Ishikawa (cell line): ENCODE data around the gene CNN3.

Source experiments
- CEBPB ChIP-seq: IDR thresholded peaks from 2 replicates; pipeline ENCODE4 v1.6.1; 2012
- CREB1 ChIP-seq: IDR thresholded peaks from 2 replicates; pipeline ENCODE4 v1.6.1; 2012; ENCODE audit warnings: low read depth
- EGR1 ChIP-seq: IDR thresholded peaks from 2 replicates; pipeline ENCODE4 v1.6.1; 2012
- EP300 ChIP-seq: IDR thresholded peaks from 2 replicates; pipeline ENCODE4 v1.6.1; 2012; ENCODE audit warnings: borderline replicate concordance
- FOXM1 ChIP-seq: IDR thresholded peaks from 2 replicates; pipeline ENCODE4 v1.6.1; 2012; ENCODE audit warnings: low read depth, borderline replicate concordance
- NFIC ChIP-seq: IDR thresholded peaks from 2 replicates; pipeline ENCODE4 v1.6.1; 2012
- RAD21 ChIP-seq: IDR thresholded peaks from 2 replicates; pipeline ENCODE4 v1.6.1; 2012; ENCODE audit warnings: low read depth
- TAF1 ChIP-seq: IDR thresholded peaks from 2 replicates; pipeline ENCODE4 v1.6.1; 2012; ENCODE audit warnings: low read depth, mild to moderate bottlenecking
- TCF12 ChIP-seq: IDR thresholded peaks from 2 replicates; pipeline ENCODE4 v1.6.1; 2012; ENCODE audit warnings: low read depth
- TEAD4 ChIP-seq: IDR thresholded peaks from 2 replicates; pipeline ENCODE4 v1.6.1; 2012
- YY1 ChIP-seq: IDR thresholded peaks from 2 replicates; pipeline ENCODE4 v1.6.1; 2012; ENCODE audit warnings: low read depth
- ZBTB7A ChIP-seq: IDR thresholded peaks from 2 replicates; pipeline ENCODE4 v1.6.1; 2012; ENCODE audit warnings: low read depth
- TF ChIP-seq, protein P1 (sequence below): IDR thresholded peaks from 2 replicates; pipeline ENCODE4 v1.6.1; 2012
- TF ChIP-seq, protein P2 (sequence below): IDR thresholded peaks from 2 replicates; pipeline ENCODE4 v1.6.1; 2012; ENCODE audit warnings: low read depth, mild to moderate bottlenecking
- TF ChIP-seq, protein P3 (sequence below): IDR thresholded peaks from 2 replicates; pipeline ENCODE4 v1.6.1; 2012

Gene CNN3

DNA sequence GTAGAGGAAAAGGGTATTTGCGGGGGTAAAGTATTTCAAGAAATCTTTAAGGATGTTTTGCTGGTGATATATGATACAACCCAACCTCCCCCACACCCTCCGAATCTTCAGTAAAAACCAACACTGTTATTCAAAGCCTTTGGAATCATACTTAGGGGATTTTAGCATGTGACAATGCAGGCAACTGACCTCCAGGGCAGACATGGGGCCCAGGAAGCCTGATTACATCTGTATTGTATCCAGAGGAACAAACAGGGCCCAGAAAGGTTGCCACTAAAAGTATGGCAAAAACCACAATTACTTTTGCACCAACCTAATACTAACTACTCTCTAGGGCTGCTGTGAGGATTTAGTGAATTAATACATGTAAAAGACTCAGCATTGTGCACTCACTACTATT, 43.9 kb upstream of the CNN3 start:
- TF ChIP-seq CREB1 (no peak), CEBPB (no peak), NFIC (no peak), ZBTB7A (no peak), RAD21 (no peak), FOXM1 (no peak), TEAD4 (no peak), TCF12 (no peak)
- TF ChIP-seq, protein P1, sequence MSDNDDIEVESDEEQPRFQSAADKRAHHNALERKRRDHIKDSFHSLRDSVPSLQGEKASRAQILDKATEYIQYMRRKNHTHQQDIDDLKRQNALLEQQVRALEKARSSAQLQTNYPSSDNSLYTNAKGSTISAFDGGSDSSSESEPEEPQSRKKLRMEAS: no peak

DNA sequence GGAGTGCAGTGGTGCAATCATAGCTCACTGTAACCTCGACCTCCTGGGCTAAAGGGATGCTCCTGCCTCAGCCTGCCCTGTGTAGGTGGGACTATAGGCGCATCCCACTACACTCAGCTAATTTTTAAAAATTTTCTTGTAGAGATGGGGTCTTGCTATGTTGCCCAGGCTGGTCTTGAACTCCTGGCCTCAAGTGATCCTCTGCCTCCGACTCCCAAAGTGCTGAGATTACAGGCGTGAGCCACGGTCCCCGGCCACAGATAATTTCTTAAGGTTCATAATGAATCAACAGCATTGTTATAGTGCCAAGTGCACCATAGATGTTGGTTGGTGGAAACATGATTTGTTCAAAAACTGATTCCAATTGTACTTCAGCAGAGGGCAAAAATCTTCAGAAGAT, 42.2 kb upstream of the CNN3 start:
- TF ChIP-seq TCF12 (no peak), NFIC (no peak), ZBTB7A (no peak), EP300 (no peak), RAD21 (no peak), CREB1 (no peak), TAF1 (no peak), YY1 (no peak), CEBPB (no peak), FOXM1 (no peak)
- TF ChIP-seq, protein P2, sequence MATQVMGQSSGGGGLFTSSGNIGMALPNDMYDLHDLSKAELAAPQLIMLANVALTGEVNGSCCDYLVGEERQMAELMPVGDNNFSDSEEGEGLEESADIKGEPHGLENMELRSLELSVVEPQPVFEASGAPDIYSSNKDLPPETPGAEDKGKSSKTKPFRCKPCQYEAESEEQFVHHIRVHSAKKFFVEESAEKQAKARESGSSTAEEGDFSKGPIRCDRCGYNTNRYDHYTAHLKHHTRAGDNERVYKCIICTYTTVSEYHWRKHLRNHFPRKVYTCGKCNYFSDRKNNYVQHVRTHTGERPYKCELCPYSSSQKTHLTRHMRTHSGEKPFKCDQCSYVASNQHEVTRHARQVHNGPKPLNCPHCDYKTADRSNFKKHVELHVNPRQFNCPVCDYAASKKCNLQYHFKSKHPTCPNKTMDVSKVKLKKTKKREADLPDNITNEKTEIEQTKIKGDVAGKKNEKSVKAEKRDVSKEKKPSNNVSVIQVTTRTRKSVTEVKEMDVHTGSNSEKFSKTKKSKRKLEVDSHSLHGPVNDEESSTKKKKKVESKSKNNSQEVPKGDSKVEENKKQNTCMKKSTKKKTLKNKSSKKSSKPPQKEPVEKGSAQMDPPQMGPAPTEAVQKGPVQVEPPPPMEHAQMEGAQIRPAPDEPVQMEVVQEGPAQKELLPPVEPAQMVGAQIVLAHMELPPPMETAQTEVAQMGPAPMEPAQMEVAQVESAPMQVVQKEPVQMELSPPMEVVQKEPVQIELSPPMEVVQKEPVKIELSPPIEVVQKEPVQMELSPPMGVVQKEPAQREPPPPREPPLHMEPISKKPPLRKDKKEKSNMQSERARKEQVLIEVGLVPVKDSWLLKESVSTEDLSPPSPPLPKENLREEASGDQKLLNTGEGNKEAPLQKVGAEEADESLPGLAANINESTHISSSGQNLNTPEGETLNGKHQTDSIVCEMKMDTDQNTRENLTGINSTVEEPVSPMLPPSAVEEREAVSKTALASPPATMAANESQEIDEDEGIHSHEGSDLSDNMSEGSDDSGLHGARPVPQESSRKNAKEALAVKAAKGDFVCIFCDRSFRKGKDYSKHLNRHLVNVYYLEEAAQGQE: no peak
- TF ChIP-seq, protein P1: no peak

DNA sequence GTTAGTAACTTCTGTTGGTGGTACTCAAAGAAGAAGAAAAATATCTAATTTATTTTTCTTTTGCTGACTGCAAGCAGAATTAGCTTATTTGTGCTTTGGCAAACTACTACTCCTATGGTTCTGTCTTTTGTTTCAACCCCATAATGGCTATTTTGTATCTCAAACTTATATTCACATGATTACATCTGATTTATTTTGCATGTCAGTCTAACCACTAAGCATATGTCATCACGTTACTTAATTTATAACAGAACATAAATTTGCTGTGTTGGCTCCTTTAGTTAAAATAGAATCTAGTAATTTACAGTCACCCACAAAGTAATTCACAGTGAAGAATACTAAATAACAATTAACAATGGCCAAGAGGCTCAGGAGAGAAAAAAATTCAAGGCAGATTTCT, 39.1 kb upstream of the CNN3 start:
- TF ChIP-seq TAF1 (no peak), TEAD4 (no peak), FOXM1 (no peak), YY1 (no peak), EGR1 (no peak), EP300 (no peak)
- TF ChIP-seq, protein P1: no peak

DNA sequence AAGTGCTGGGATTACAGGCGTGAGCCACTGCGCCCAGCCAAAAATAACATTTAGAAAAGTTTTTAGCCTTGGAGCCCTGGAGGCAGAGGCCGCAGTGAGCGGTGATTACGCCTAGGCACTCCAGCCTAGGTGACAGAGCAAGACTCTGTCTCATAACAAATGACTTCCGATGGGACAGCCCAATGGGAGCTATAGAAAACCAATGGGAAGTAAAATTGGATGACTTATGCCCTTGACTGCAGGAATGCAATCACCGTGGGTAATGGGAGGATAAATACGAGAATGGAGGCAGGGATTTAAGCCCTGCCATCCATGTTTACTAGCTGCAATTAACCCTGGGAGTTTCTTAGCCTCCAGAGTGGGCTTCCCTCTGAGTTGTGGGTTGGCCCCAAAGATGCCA, 37.0 kb upstream of the CNN3 start:
- TF ChIP-seq EP300: no peak
- TF ChIP-seq, protein P1: no peak
- TF ChIP-seq CREB1: no peak
- TF ChIP-seq TEAD4: no peak
- no peak for TF ChIP-seq NFIC
- no peak for TF ChIP-seq TAF1
- no peak for TF ChIP-seq YY1
- TF ChIP-seq FOXM1: no peak

DNA sequence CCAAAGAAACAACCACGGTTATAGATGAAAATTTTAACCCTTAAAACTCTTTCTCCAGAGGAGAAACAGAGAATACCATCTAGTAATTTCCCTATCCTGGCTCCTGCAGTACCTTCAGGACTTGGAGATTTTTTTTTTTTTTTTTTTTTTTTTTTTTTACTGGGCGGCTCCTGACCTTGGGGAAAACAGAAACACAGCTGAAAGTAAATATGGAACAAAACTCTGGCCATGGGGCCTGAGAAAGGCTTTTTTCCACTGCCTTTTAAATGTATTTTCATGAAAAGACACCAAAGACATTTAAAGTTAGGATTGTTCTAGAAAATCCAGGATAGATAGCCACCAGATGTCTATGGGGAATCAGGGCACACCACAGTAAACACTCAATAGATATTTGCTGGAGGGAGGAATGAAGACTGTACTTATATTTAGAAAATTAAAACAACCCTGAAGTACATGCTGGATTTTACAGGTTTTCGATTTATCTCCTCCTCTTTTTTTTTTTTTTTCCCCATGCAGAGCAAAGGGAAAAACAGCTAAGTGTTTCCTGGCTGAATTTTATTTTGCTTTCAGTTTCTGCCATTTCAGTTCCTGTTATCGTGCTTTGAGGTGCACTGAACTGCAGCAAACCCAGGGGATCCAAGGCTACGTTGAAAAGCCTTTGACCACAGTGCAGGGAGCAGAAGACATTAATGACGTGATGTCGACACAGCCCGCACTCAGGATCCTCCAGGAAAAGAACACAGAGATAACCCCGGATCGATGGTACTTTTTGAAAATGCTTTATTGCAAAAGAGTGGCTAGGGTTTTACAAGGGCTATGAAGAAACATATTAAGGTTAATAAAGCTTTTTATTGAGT, 35.7 kb upstream of the CNN3 start:
- TF ChIP-seq RAD21: no peak
- no peak for TF ChIP-seq EGR1
- TF ChIP-seq, protein P3, sequence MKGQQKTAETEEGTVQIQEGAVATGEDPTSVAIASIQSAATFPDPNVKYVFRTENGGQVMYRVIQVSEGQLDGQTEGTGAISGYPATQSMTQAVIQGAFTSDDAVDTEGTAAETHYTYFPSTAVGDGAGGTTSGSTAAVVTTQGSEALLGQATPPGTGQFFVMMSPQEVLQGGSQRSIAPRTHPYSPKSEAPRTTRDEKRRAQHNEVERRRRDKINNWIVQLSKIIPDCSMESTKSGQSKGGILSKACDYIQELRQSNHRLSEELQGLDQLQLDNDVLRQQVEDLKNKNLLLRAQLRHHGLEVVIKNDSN: no peak
- TF ChIP-seq, protein P1: no peak
- no peak for TF ChIP-seq YY1
- TF ChIP-seq CEBPB: no peak
- TF ChIP-seq CREB1: no peak
- TF ChIP-seq TCF12: no peak
- TF ChIP-seq ZBTB7A: no peak
- no peak for TF ChIP-seq EP300
- TF ChIP-seq, protein P2: no peak
- TF ChIP-seq TAF1: no peak
- TF ChIP-seq NFIC: no peak
